Skeletal muscle satellite cell (primary cell): ENCODE measurements around the gene NARF.

Experiments used
- H3K27me3 ChIP-seq: 2 replicates; pipeline ENCODE4 v1.7.0; 2013; ENCODE audit warnings: low read length; ENCODE audit not compliant: control insufficient read depth, insufficient read depth
- H3K36me3 ChIP-seq: 2 replicates; pipeline ENCODE4 v1.7.0; 2013; ENCODE audit warnings: mild to moderate bottlenecking, control low read depth, low read length; ENCODE audit not compliant: insufficient read depth
- H3K4me1 ChIP-seq: 2 replicates; pipeline ENCODE4 v1.7.0; 2013; ENCODE audit warnings: low read length; ENCODE audit not compliant: control insufficient read depth, insufficient read depth
- H3K4me2 ChIP-seq: 2 replicates; pipeline ENCODE4 v1.7.0; 2013; ENCODE audit warnings: mild to moderate bottlenecking, low read length
- H3K4me3 ChIP-seq: 2 replicates; pipeline ENCODE4 v1.7.0; 2013; ENCODE audit warnings: low read length
- H3K9ac ChIP-seq: 2 replicates; pipeline ENCODE4 v1.7.0; 2013; ENCODE audit warnings: mild to moderate bottlenecking, low read depth, low read length, moderate library complexity
- H3K9me3 ChIP-seq: replicated peaks from 2 replicates; pipeline ENCODE4 v1.7.0; 2013; ENCODE audit warnings: mild to moderate bottlenecking, control low read depth, low read length

Gene NARF

GRCh38 chr17:82435601-82436583 is 22.6 kb upstream of the NARF start:
- H3K27me3 ChIP-seq = no peaks in the 10 kb centered on the region
- H3K4me2 ChIP-seq = no peak overlapping the region
- no peaks in the 10 kb centered on the region for H3K9me3 ChIP-seq
- H3K4me3 ChIP-seq = no peak overlapping the region
- no peaks in the 10 kb centered on the region for H3K36me3 ChIP-seq
- no peak overlapping the region for H3K9ac ChIP-seq
- H3K4me1 ChIP-seq = peaks cover 5% of the 10 kb centered on the region

DNA sequence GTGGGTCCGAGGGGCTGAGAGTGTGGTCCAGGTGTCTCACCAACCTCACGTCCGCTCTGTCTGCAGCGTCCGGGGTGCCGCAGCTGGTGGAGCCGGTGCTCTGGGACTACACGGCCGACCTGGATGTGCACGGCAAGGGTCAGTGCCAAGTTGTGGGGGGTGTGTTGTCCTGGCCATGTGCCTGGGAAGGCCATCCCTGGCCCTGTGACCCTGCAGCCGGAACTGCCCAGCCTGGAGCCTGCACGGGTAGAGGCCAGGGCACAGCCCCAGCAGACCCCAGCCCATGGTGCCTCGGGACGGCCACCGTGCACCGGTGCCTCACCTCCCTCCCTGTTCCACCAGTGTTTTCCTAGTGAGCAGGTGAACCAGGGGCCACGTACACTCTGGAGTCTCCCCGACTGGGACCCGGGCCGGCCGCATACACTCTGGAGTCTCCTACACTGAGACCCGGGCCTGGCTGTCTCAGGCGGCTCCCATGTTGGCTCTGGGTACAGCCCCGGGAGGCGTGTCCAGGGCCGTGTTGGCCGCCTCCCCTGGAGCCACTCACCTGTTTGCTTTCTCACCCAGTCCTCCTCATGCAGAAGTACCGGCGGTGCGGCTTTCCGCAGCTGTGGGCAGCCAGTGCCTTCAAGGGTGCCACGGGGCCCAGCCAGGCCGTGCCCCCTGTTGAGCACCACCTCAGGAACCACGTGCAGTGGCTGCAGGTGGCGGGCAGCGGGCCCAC is 21.8 kb upstream of the NARF start:
- H3K9ac ChIP-seq = no peak overlapping the region
- no peaks in the 10 kb centered on the region for H3K9me3 ChIP-seq
- no peak overlapping the region for H3K4me2 ChIP-seq
- no peak overlapping the region for H3K4me3 ChIP-seq
- no peaks in the 10 kb centered on the region for H3K36me3 ChIP-seq
- H3K4me1 ChIP-seq = peaks cover 5% of the 10 kb centered on the region
- H3K27me3 ChIP-seq = no peaks in the 10 kb centered on the region

GRCh38 chr17:82437325-82437668 is 21.2 kb upstream of the NARF start:
- Histone ChIP-seq H3K4me1 (peaks cover 5% of the 10 kb centered on the region), H3K4me3 (no peak overlapping the region), H3K9me3 (no peaks in the 10 kb centered on the region), H3K4me2 (no peak overlapping the region), H3K9ac (no peak overlapping the region), H3K36me3 (peaks cover under 1% of the 10 kb centered on the region), H3K27me3 (no peaks in the 10 kb centered on the region)

- peaks cover 5% of the 10 kb centered on the region for H3K4me1 ChIP-seq
- no peaks in the 10 kb centered on the region for H3K9me3 ChIP-seq
- no peaks in the 10 kb centered on the region for H3K27me3 ChIP-seq
- H3K9ac ChIP-seq = no peak overlapping the region
- no peak overlapping the region for H3K4me3 ChIP-seq
- peaks cover 12% of the 10 kb centered on the region for H3K36me3 ChIP-seq
- H3K4me2 ChIP-seq = no peak overlapping the region
Observed at GRCh38 chr17:82438401-82439193, 19.9 kb upstream of the NARF start.

GRCh38 chr17:82439194-82439828 is 19.2 kb upstream of the NARF start:
- peaks cover 5% of the 10 kb centered on the region for H3K4me1 ChIP-seq
- H3K9ac ChIP-seq = no peak overlapping the region

DNA sequence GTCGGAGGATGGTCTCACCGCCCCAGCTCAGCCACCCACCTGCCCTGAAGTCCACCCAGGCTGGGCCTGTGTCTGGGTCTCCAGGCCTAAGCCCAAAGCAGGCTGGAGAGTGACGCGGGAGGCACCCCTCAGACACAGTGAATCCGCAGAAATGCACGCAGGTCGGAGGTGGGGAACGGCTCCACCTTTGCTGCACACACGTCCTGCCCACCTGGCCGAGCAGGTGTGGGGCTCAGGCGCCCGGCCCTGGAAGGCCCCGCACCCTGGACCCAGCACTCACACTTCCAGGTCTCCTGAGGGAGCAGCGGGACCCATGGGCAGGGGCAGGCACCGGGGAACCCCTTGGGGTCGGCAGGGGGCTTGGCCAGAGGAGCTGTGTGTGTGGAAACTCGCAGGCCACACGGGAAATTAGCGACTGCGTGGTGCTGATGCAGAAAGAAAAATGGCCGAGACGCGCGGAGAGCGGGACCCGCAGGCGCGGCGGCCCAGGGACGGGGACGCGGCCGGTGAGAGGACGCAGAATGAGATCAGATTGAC is 18.6 kb upstream of the NARF start:
- Histone ChIP-seq H3K9me3 (no peaks in the 10 kb centered on the region), H3K4me1 (peaks cover 5% of the 10 kb centered on the region), H3K36me3 (peaks cover 17% of the 10 kb centered on the region), H3K9ac (no peak overlapping the region), H3K4me2 (no peak overlapping the region), H3K4me3 (no peak overlapping the region), H3K27me3 (no peaks in the 10 kb centered on the region)

More at GRCh38 chr17:82439194-82439828, 19.2 kb upstream of the NARF start:
- H3K9me3 ChIP-seq = no peaks in the 10 kb centered on the region
- no peak overlapping the region for H3K4me3 ChIP-seq
- H3K36me3 ChIP-seq = peaks cover 17% of the 10 kb centered on the region
- no peaks in the 10 kb centered on the region for H3K27me3 ChIP-seq
- H3K4me2 ChIP-seq = no peak overlapping the region

GRCh38 chr17:82440469-82440981 is 18.0 kb upstream of the NARF start:
- Histone ChIP-seq H3K36me3 (peaks cover 17% of the 10 kb centered on the region), H3K4me3 (no peak overlapping the region), H3K27me3 (no peaks in the 10 kb centered on the region), H3K4me1 (peaks cover under 1% of the 10 kb centered on the region), H3K9ac (no peak overlapping the region), H3K4me2 (peak overlapping the region; percentile 33), H3K9me3 (no peaks in the 10 kb centered on the region)

DNA sequence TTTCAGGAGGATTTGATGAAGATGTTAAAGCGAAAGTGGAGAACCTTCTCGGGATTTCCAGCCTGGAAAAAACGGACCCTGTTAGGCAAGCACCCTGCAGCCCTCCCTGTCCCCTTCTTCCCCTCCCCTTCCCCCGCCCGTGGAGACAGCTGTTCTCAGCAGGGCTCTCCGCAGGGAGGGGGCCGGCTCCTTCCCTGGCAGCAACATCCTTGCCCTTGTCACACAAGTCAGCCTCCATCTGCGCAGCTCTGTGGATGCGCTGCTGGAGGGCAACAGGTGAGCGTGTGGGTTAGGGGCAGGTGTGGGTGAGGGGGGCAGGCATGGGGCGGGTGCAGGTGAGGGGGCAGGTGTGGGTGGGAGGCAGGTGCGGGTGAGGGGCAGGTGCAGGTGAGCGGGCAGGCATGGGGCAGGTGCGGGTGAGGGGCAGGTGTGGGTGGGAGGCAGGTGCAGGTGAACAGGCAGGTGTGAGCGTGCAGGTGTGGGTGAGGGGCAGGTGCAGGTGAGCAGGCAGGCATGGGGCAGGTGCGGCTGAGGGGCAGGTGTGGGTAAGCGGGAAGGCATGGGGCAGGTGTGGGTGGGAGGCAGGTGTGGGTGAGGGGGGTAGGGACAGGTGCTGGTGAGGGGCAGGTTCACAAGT is 17.4 kb upstream of the NARF start:
- Histone ChIP-seq H3K36me3 (peaks cover 17% of the 10 kb centered on the region), H3K9me3 (no peaks in the 10 kb centered on the region), H3K4me3 (no peak overlapping the region), H3K4me1 (no peaks in the 10 kb centered on the region), H3K4me2 (peak overlapping the region; percentile 33), H3K27me3 (no peaks in the 10 kb centered on the region), H3K9ac (no peak overlapping the region)

DNA sequence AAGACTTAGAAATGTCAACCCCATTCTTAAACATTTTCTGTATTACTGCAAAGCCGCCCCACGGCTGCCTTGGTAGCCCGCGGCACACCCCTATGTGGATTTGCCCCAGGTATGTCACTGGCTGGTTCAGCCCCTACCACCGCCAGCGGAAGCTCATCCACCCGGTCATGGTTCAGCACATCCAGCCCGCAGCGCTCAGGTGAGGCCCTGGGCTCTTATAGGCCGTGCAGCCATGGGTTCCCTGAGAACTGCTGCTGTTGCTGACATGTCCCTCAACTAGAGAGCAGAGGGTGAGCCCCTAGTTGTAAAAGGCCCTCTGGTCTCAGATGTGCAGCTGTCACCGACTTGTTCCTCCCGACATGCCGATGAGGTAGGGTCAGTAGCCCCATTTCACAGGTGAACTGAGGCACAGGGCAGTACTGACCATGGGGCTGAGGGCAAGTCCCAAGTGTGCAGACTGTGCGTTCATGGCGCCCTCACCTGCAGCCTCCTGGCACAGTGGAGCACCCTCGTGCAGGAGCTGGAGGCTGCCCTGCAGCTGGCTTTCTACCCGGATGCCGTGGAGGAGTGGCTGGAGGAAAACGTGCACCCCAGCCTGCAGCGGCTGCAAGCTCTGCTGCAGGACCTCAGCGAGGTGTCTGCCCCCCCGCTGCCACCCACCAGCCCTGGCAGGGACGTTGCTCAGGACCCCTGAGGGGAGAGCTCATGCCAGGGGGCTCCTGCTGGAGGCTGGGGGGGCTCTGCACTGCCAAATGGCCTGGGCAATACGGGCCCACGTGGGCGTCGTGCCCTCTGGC is 16.7 kb upstream of the NARF start:
- Histone ChIP-seq H3K9me3 (no peaks in the 10 kb centered on the region), H3K9ac (no peak overlapping the region), H3K36me3 (peaks cover 17% of the 10 kb centered on the region), H3K4me2 (no peak overlapping the region), H3K4me1 (no peaks in the 10 kb centered on the region), H3K27me3 (no peaks in the 10 kb centered on the region), H3K4me3 (no peak overlapping the region)
